C4-2B (cell line): ENCODE results near the gene KLHDC4.

ENCODE experiments used
- ZFX ChIP-seq: fragments of 450-650 bp; IDR thresholded peaks from 2 replicates; pipeline ENCODE4 v1.6.1; 2017
- TF ChIP-seq, protein P1 (sequence below): fragments of 450-650 bp; conservative IDR thresholded peaks from 2 replicates; pipeline ENCODE4 v1.5.1; 2017; ENCODE audit warnings: mild to moderate bottlenecking

GRCh38 chr16:87681981-87682570 lies 83.7 kb downstream of the KLHDC4 start:
- TF ChIP-seq, protein P1, sequence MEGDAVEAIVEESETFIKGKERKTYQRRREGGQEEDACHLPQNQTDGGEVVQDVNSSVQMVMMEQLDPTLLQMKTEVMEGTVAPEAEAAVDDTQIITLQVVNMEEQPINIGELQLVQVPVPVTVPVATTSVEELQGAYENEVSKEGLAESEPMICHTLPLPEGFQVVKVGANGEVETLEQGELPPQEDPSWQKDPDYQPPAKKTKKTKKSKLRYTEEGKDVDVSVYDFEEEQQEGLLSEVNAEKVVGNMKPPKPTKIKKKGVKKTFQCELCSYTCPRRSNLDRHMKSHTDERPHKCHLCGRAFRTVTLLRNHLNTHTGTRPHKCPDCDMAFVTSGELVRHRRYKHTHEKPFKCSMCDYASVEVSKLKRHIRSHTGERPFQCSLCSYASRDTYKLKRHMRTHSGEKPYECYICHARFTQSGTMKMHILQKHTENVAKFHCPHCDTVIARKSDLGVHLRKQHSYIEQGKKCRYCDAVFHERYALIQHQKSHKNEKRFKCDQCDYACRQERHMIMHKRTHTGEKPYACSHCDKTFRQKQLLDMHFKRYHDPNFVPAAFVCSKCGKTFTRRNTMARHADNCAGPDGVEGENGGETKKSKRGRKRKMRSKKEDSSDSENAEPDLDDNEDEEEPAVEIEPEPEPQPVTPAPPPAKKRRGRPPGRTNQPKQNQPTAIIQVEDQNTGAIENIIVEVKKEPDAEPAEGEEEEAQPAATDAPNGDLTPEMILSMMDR: no peak
- no peak for TF ChIP-seq ZFX
